Measurements from ENCODE around the gene BRK1. TPM values are rescaled to one million over a fixed set of nuclear protein-coding genes. Genes with fewer than 3 reads are reported as not detected.
A peak's percentile ranks its signal among the peaks of the same experiment; 100 is the strongest.
"Not testable (repeated sequence)": the region's sequence is repeated elsewhere in the genome, so short reads cannot be mapped to it uniquely, and the experiment has no call there.

The BRK1 gene
- 100 to 1,000 TPM; 108 to 112 TPM for total RNA-seq
- polyA plus RNA-seq, result 100 to 1,000 TPM; 136 to 184 TPM
- long read RNA-seq, donor 1, transcript BRK1-201 (3 exons, 1,233 nt), result major isoform, 215 of 221 reads
- long read RNA-seq, donor 1, partial matches to known transcripts, result 0 of 221 reads
- long read RNA-seq, donor 1, other reads (novel, unspliced or antisense), result 6 of 221 reads
- long read RNA-seq, donor 2, transcript BRK1-201 (3 exons, 1,233 nt), result major isoform, 71 of 71 reads
- long read RNA-seq, donor 2, partial matches to known transcripts, result 0 of 71 reads
- long read RNA-seq, donor 2, other reads (novel, unspliced or antisense), result 0 of 71 reads
- long read RNA-seq, donor 3, transcript BRK1-201 (3 exons, 1,233 nt), result major isoform, 101 of 119 reads
- long read RNA-seq, donor 3, partial matches to known transcripts, result 13 of 119 reads
- long read RNA-seq, donor 3, other reads (novel, unspliced or antisense), result 5 of 119 reads
- long read RNA-seq, donor 4, transcript BRK1-201 (3 exons, 1,233 nt), result major isoform, 77 of 77 reads
- long read RNA-seq, donor 4, partial matches to known transcripts, result 0 of 77 reads
- long read RNA-seq, donor 4, other reads (novel, unspliced or antisense), result 0 of 77 reads
- long read RNA-seq, donor 5, transcript BRK1-201 (3 exons, 1,233 nt), result major isoform, 212 of 212 reads
- long read RNA-seq, donor 5, partial matches to known transcripts, result 0 of 212 reads
- long read RNA-seq, donor 5, other reads (novel, unspliced or antisense), result 0 of 212 reads

DNA sequence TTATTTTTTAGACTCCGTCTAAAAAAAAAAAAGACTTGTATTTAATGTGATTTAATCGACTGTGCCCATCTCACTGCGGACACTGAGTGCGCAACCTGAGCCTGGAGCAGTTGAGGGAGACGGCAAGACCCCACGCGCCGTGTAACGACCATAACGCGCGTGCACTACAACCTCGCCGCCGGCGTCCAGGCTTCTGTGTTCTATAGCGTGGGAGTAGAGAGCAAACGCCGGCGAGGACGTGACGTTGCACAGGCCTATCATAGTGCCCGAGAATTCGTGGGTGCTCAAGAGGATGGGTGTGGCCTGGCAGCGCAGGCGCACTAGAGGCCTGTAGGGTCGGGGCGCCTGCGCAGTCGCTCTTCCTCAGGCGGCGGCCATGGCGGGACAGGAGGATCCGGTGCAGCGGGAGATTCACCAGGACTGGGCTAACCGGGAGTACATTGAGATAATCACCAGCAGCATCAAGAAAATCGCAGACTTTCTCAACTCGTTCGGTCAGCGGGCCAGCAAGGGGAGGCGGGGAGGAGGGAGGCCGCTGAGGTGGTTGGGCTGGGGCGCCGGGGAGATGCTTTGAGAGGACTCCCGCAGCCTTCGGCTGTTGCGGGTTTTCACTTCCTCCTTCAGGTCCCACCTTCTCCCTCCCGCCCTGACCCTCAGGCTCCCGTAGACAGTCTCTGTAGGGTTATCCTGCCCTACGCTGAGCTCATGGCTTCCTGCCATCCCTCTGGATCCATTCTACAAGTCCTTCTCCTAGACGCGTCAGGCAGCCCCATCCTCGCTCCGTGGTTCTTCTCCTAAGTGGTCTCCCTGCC lies at the start of gene BRK1:
Gene BRK1, plus strand, starts transcription at position 350 of the 812 bp plus-strand sequence. Its CDS starts 27 bp downstream, at position 377.
- 0% methylated on average over 52 to 54 of the region's 54 CpGs for WGBS, 2 donors
- peak within 1 kb of the TSS; percentile 84 to 95 for H3K9ac ChIP-seq (ENCODE audit: insufficient read depth in 1 of 2, low read length in 2 of 2)
- TF ChIP-seq, protein P1, sequence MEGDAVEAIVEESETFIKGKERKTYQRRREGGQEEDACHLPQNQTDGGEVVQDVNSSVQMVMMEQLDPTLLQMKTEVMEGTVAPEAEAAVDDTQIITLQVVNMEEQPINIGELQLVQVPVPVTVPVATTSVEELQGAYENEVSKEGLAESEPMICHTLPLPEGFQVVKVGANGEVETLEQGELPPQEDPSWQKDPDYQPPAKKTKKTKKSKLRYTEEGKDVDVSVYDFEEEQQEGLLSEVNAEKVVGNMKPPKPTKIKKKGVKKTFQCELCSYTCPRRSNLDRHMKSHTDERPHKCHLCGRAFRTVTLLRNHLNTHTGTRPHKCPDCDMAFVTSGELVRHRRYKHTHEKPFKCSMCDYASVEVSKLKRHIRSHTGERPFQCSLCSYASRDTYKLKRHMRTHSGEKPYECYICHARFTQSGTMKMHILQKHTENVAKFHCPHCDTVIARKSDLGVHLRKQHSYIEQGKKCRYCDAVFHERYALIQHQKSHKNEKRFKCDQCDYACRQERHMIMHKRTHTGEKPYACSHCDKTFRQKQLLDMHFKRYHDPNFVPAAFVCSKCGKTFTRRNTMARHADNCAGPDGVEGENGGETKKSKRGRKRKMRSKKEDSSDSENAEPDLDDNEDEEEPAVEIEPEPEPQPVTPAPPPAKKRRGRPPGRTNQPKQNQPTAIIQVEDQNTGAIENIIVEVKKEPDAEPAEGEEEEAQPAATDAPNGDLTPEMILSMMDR (IDR thresholded peaks at IDR 0.05; ENCODE audit: control extremely low read depth, extremely low read depth), result no peak
- peak within 1 kb of the TSS; percentile 69 to 97 for H3K27ac ChIP-seq (ENCODE audit: low read depth in 1 of 2, low read length in 1 of 2)
- no peaks in the 10 kb centered on the region for H3K9me3 ChIP-seq (ENCODE audit: control insufficient read depth in 4 of 4, insufficient read depth in 3 of 4, low read length in 3 of 4)
- H3K4me1 ChIP-seq (ENCODE audit: control insufficient read depth in 5 of 5, insufficient read depth in 5 of 5, low read length in 5 of 5), result peaks cover 0 to 9% (median 5%) of the 10 kb centered on the region in 5 donors
- H3K36me3 ChIP-seq (ENCODE audit: control insufficient read depth in 4 of 4, insufficient read depth in 4 of 4, low read length in 4 of 4), result no peaks in the 10 kb centered on the region
- DNase-seq, result peak; percentile 95 to 97 (median 96)
- peak within 1 kb of the TSS; percentile 76 for H3K4me3 ChIP-seq
- peak; percentile 99 for ATAC-seq (ENCODE audit: insufficient read depth, low FRiP score)
- H3K27me3 ChIP-seq (ENCODE audit: control insufficient read depth in 3 of 3, insufficient read depth in 3 of 3, low read length in 2 of 3), result no peaks in the 10 kb centered on the region

DNA sequence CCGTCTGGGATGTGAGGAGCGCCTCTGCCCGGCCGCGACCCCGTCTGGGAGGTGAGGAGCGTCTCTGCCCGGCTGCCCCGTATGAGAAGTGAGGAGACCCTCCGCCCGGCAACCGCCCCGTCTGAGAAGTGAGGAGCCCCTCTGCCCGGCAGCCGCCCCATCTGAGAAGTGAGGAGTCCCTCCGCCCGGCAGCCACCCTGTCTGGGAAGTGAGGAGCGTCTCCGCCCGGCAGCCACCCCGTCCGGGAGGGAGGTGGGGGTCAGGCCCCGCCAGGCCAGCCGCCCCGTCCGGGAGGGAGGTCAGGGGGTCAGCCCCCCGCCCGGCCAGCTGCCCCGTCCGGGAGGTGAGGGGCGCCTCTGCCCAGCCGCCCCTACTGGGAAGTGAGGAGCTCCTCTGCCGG lies 45.4 kb upstream of the BRK1 start:
- H3K36me3 ChIP-seq (ENCODE audit: control insufficient read depth in 4 of 4, insufficient read depth in 4 of 4, low read length in 4 of 4); H3K9ac ChIP-seq (ENCODE audit: insufficient read depth in 1 of 2, low read length in 2 of 2); H3K27ac ChIP-seq (ENCODE audit: low read depth in 1 of 2, low read length in 1 of 2); H3K4me1 ChIP-seq (ENCODE audit: control insufficient read depth in 5 of 5, insufficient read depth in 5 of 5, low read length in 5 of 5); DNase-seq; H3K4me3 ChIP-seq; ATAC-seq (ENCODE audit: insufficient read depth, low FRiP score); H3K27me3 ChIP-seq (ENCODE audit: control insufficient read depth in 3 of 3, insufficient read depth in 3 of 3, low read length in 2 of 3); H3K9me3 ChIP-seq (ENCODE audit: control insufficient read depth in 4 of 4, insufficient read depth in 3 of 4, low read length in 3 of 4): not testable (repeated sequence)
- whole genome bisulfite sequencing, 2 donors, result 97 to 98% methylated on average over 13 to 31 of the region's 33 CpGs

DNA sequence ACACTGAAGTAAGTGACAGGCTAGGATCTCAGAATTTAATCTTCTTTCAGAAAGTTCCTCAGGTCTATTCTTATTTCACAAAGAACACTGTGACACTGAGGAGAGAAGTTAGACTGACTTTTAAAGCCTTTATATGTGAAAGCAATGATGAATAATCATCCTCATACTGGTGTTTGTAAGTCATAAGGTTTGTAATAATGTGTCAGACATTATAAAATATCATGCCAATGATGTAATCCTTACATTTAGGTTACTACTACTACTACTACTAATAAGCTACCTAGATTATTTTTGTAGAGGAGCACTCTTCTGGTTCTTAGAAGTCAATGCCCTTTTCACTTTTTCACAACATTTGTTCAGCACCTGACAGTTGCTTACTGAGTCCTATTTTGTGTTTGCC lies 40.8 kb upstream of the BRK1 start:
- no peak overlapping the region for H3K9ac ChIP-seq (ENCODE audit: insufficient read depth in 1 of 2, low read length in 2 of 2)
- no peak for ATAC-seq (ENCODE audit: insufficient read depth, low FRiP score)
- no peaks in the 10 kb centered on the region for H3K9me3 ChIP-seq (ENCODE audit: control insufficient read depth in 4 of 4, insufficient read depth in 3 of 4, low read length in 3 of 4)
- TF ChIP-seq, protein P1 (IDR thresholded peaks at IDR 0.05; ENCODE audit: control extremely low read depth, extremely low read depth), result no peak
- no peak for DNase-seq
- no peaks in the 10 kb centered on the region for H3K27me3 ChIP-seq (ENCODE audit: control insufficient read depth in 3 of 3, insufficient read depth in 3 of 3, low read length in 2 of 3)
- no peak overlapping the region for H3K27ac ChIP-seq (ENCODE audit: low read depth in 1 of 2, low read length in 1 of 2)
- H3K36me3 ChIP-seq (ENCODE audit: control insufficient read depth in 4 of 4, insufficient read depth in 4 of 4, low read length in 4 of 4), result peaks cover 0 to 2% (median 0%) of the 10 kb centered on the region in 4 donors
- H3K4me3 ChIP-seq, result no peak overlapping the region
- H3K4me1 ChIP-seq (ENCODE audit: control insufficient read depth in 5 of 5, insufficient read depth in 5 of 5, low read length in 5 of 5), result no peaks in the 10 kb centered on the region
